NCI-H2107 treated with DMSO at 0.1 percent for 48 hours (cell line): Measurements from ENCODE around the gene FOXO1.

Source experiments
- DNase-seq: peaks from one replicate; lab custom pipeline; 2025; ENCODE audit not compliant: unreplicated experiment; lab: John Stamatoyannopoulos, UW

FOXO1 gene

GRCh38 chr13:40640202-40640601 is 26.2 kb downstream of the FOXO1 start:
- DNase-seq = no peak

GRCh38 chr13:40639221-40639681 is 27.2 kb downstream of the FOXO1 start:
- no peak for DNase-seq

GRCh38 chr13:40637643-40638042 is 28.8 kb downstream of the FOXO1 start:
- no peak for DNase-seq

- no peak for DNase-seq
These were observed 31.0 kb downstream of the FOXO1 start for GRCh38 chr13:40635315-40635995.

- DNase-seq = no peak
These were observed 33.5 kb downstream of the FOXO1 start for GRCh38 chr13:40632915-40633314.

- no peak for DNase-seq
These were observed 34.8 kb downstream of the FOXO1 start for GRCh38 chr13:40631605-40632004.

GRCh38 chr13:40629678-40630384 is 36.6 kb downstream of the FOXO1 start:
- no peak for DNase-seq

- no peak for DNase-seq
These were observed 39.5 kb downstream of the FOXO1 start for GRCh38 chr13:40626977-40627376.

- no peak for DNase-seq
These were observed 39.9 kb downstream of the FOXO1 start for GRCh38 chr13:40626561-40626960.

GRCh38 chr13:40624986-40625385 is 41.5 kb downstream of the FOXO1 start:
- no peak for DNase-seq

GRCh38 chr13:40624383-40624782 is 42.1 kb downstream of the FOXO1 start:
- no peak for DNase-seq

GRCh38 chr13:40622761-40623160 is 43.7 kb downstream of the FOXO1 start:
- no peak for DNase-seq

GRCh38 chr13:40622246-40622645 is 44.2 kb downstream of the FOXO1 start:
- DNase-seq = no peak

GRCh38 chr13:40619479-40619814 is 47.0 kb downstream of the FOXO1 start:
- no peak for DNase-seq

GRCh38 chr13:40618581-40619478 is 47.6 kb downstream of the FOXO1 start:
- DNase-seq = no peak

- no peak for DNase-seq
These were observed 48.6 kb downstream of the FOXO1 start for GRCh38 chr13:40617801-40618356.

- DNase-seq = no peak
These were observed 50.8 kb downstream of the FOXO1 start for GRCh38 chr13:40615619-40616018.

- DNase-seq = no peak
These were observed 52.5 kb downstream of the FOXO1 start for GRCh38 chr13:40613914-40614313.

GRCh38 chr13:40613192-40613818 is 53.1 kb downstream of the FOXO1 start:
- no peak for DNase-seq

GRCh38 chr13:40612041-40612440 is 54.4 kb downstream of the FOXO1 start:
- no peak for DNase-seq

- DNase-seq = no peak
These were observed 54.8 kb downstream of the FOXO1 start for GRCh38 chr13:40611635-40612034.
